ENCODE measurements around the gene ITGAV.
"Not testable (repeated sequence)": the region's sequence is repeated elsewhere in the genome, so short reads cannot be mapped to it uniquely, and the experiment has no call there.

The ITGAV gene

GRCh38 chr2:186558512-186559276, 31.2 kb upstream of the ITGAV start:
- Histone ChIP-seq H3K27ac (ENCODE audit: low read depth, low read length, severe bottlenecking) (no peak overlapping the region), H3K4me3 (ENCODE audit: extremely low read depth, insufficient read depth, low read length, poor library complexity, severe bottlenecking) (no peak overlapping the region), H3K4me1 (ENCODE audit: control insufficient read depth, insufficient read depth, low read length, poor library complexity, severe bottlenecking) (peaks cover 41% of the 10 kb centered on the region), H3K9me3 (ENCODE audit: control insufficient read depth, low read length) (peaks cover 6% of the 10 kb centered on the region), H3K36me3 (ENCODE audit: control insufficient read depth, insufficient read depth, low read length) (no peaks in the 10 kb centered on the region)
- WGBS, 2 experiments (ENCODE audit: insufficient coverage in 2 of 2), result 92 to 100% methylated on average over 1 of the region's 2 CpGs

DNA sequence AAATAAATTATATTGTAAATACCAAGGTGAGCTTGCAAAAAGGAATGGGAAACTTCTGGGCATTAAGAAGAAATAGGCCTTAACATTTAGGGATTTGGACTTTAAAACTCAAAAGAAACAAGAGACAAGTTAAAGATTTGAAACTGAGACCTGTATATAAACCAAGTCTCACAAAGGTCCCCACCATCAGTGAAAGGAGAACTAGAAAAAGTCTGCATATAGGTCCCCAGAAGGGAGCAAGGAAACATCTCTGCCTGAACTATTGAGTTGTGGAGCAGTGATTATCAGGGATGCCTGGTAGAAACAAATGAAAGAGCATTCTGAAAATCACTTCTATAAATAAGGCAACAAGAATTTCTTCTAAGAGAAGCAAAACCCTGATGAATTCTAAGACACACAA, 30.5 kb upstream of the ITGAV start:
- no peak overlapping the region for H3K4me3 ChIP-seq (ENCODE audit: extremely low read depth, insufficient read depth, low read length, poor library complexity, severe bottlenecking)
- no peaks in the 10 kb centered on the region for H3K36me3 ChIP-seq (ENCODE audit: control insufficient read depth, insufficient read depth, low read length)
- no peak overlapping the region for H3K27ac ChIP-seq (ENCODE audit: low read depth, low read length, severe bottlenecking)
- peaks cover 38% of the 10 kb centered on the region for H3K4me1 ChIP-seq (ENCODE audit: control insufficient read depth, insufficient read depth, low read length, poor library complexity, severe bottlenecking)
- peaks cover 6% of the 10 kb centered on the region for H3K9me3 ChIP-seq (ENCODE audit: control insufficient read depth, low read length)

GRCh38 chr2:186559848-186560247, 30.0 kb upstream of the ITGAV start:
- no peak overlapping the region for H3K4me3 ChIP-seq (ENCODE audit: extremely low read depth, insufficient read depth, low read length, poor library complexity, severe bottlenecking)
- H3K27ac ChIP-seq (ENCODE audit: low read depth, low read length, severe bottlenecking), result no peak overlapping the region
- 100% methylated on average over 1 of the region's 3 CpGs; no CpG with 5 or more reads in 1 of the 2 experiments for WGBS, 2 experiments (ENCODE audit: insufficient coverage in 2 of 2)
- peaks cover 33% of the 10 kb centered on the region for H3K4me1 ChIP-seq (ENCODE audit: control insufficient read depth, insufficient read depth, low read length, poor library complexity, severe bottlenecking)
- H3K9me3 ChIP-seq (ENCODE audit: control insufficient read depth, low read length), result peaks cover 6% of the 10 kb centered on the region
- H3K36me3 ChIP-seq (ENCODE audit: control insufficient read depth, insufficient read depth, low read length), result no peaks in the 10 kb centered on the region

- H3K36me3 ChIP-seq (ENCODE audit: control insufficient read depth, insufficient read depth, low read length), result no peaks in the 10 kb centered on the region
- peaks cover 7% of the 10 kb centered on the region for H3K9me3 ChIP-seq (ENCODE audit: control insufficient read depth, low read length)
- peaks cover 29% of the 10 kb centered on the region for H3K4me1 ChIP-seq (ENCODE audit: control insufficient read depth, insufficient read depth, low read length, poor library complexity, severe bottlenecking)
- peak overlapping the region; percentile 91 for H3K27ac ChIP-seq (ENCODE audit: low read depth, low read length, severe bottlenecking)
- WGBS, 2 experiments (ENCODE audit: insufficient coverage in 2 of 2), result 89 to 100% methylated on average over 1 of the region's 3 CpGs
- H3K4me3 ChIP-seq (ENCODE audit: extremely low read depth, insufficient read depth, low read length, poor library complexity, severe bottlenecking), result no peak overlapping the region
These were observed 29.6 kb upstream of the ITGAV start for GRCh38 chr2:186560254-186560653.

DNA sequence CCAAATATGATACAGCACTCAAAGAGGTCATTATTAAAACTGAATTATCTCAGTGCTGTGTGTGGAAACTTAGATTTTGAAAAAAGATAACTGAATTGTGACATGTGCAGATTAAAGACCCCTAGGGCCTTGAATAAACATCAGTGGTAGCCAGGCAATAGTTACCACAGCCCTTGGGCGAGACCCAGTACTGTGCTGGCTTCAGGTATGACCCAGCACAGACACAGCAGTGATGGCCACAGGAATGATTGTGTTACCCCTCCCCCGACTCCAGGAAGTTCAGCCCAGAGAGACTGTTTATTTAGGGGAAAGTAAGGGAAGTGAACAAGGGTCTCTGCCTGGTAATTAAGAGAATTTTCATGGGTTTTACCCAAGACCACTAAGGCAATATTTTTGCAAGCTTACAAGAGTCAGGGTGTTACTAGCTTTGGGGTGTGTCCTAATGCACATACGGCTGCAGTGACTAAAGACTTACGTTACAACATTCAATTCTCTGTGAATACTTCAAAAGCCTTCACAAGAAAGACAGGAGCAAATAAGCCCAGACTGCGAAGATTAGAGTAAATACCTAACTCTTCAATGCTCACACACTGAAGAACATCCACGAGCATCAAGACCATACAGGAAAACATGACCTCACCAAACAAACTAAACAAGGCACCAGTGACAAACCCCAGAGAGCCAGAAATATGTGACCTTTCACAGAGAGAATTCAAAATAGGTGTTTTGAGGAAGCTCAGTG, 28.2 kb upstream of the ITGAV start:
- Histone ChIP-seq H3K36me3 (ENCODE audit: control insufficient read depth, insufficient read depth, low read length) (no peaks in the 10 kb centered on the region), H3K4me3 (ENCODE audit: extremely low read depth, insufficient read depth, low read length, poor library complexity, severe bottlenecking) (no peak overlapping the region), H3K9me3 (ENCODE audit: control insufficient read depth, low read length) (peaks cover 11% of the 10 kb centered on the region), H3K4me1 (ENCODE audit: control insufficient read depth, insufficient read depth, low read length, poor library complexity, severe bottlenecking) (peaks cover 23% of the 10 kb centered on the region), H3K27ac (ENCODE audit: low read depth, low read length, severe bottlenecking) (peak overlapping the region; percentile 91)
- 71 to 75% methylated on average over 3 to 5 of the region's 6 CpGs for WGBS, 2 experiments (ENCODE audit: insufficient coverage in 2 of 2)

- Histone ChIP-seq H3K9me3 (ENCODE audit: control insufficient read depth, low read length) (peaks cover 11% of the 10 kb centered on the region), H3K4me3 (ENCODE audit: extremely low read depth, insufficient read depth, low read length, poor library complexity, severe bottlenecking) (no peak overlapping the region), H3K27ac (ENCODE audit: low read depth, low read length, severe bottlenecking) (peak overlapping the region; percentile 91), H3K36me3 (ENCODE audit: control insufficient read depth, insufficient read depth, low read length) (no peaks in the 10 kb centered on the region), H3K4me1 (ENCODE audit: control insufficient read depth, insufficient read depth, low read length, poor library complexity, severe bottlenecking) (peaks cover 23% of the 10 kb centered on the region)
- 75 to 92% methylated on average over 1 of the region's 1 CpG for WGBS, 2 experiments (ENCODE audit: insufficient coverage in 2 of 2)
These were observed 27.7 kb upstream of the ITGAV start for GRCh38 chr2:186562209-186562578.

- Histone ChIP-seq H3K4me1 (ENCODE audit: control insufficient read depth, insufficient read depth, low read length, poor library complexity, severe bottlenecking) (peaks cover 13% of the 10 kb centered on the region), H3K9me3 (ENCODE audit: control insufficient read depth, low read length) (peaks cover 12% of the 10 kb centered on the region)
- 86% methylated on average over 1 of the region's 1 CpG; no CpG with 5 or more reads in 1 of the 2 experiments for WGBS, 2 experiments (ENCODE audit: insufficient coverage in 2 of 2)
- not testable (repeated sequence) for H3K36me3 ChIP-seq (ENCODE audit: control insufficient read depth, insufficient read depth, low read length); H3K27ac ChIP-seq (ENCODE audit: low read depth, low read length, severe bottlenecking); H3K4me3 ChIP-seq (ENCODE audit: extremely low read depth, insufficient read depth, low read length, poor library complexity, severe bottlenecking)
These were observed 21.3 kb upstream of the ITGAV start for GRCh38 chr2:186568600-186568999.

- H3K9me3 ChIP-seq (ENCODE audit: control insufficient read depth, low read length), result peaks cover 12% of the 10 kb centered on the region
- WGBS, 2 experiments (ENCODE audit: insufficient coverage in 2 of 2), result 100% methylated on average over 1 of the region's 1 CpG; no CpG with 5 or more reads in 1 of the 2 experiments
These were observed 20.7 kb upstream of the ITGAV start for GRCh38 chr2:186569127-186569526.

DNA sequence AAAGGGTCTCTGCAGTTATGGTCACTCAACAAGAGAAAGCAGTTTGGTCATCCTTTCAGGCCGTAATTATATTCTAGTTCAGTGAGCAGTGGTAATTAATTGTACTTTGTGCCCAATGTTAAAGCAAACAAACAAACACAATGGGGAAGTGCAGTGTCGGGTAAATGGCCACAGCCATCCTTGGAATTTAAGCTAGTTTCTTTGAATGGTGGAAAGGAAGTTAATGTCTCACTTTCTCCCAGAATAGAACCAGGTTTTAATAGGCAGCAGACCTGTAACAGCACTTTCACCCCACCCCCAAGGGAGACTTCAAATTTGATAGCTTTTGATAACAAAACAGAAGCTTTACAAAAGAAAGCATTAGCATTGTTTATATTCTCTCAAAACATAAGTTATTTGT, 20.0 kb upstream of the ITGAV start:
- no peak overlapping the region for H3K4me3 ChIP-seq (ENCODE audit: extremely low read depth, insufficient read depth, low read length, poor library complexity, severe bottlenecking)
- 40 to 52% methylated on average over 1 to 2 of the region's 2 CpGs for WGBS, 2 experiments (ENCODE audit: insufficient coverage in 2 of 2)
- peaks cover 16% of the 10 kb centered on the region for H3K4me1 ChIP-seq (ENCODE audit: control insufficient read depth, insufficient read depth, low read length, poor library complexity, severe bottlenecking)
- H3K36me3 ChIP-seq (ENCODE audit: control insufficient read depth, insufficient read depth, low read length), result no peaks in the 10 kb centered on the region
- H3K27ac ChIP-seq (ENCODE audit: low read depth, low read length, severe bottlenecking), result peak overlapping the region; percentile 86
- peaks cover 12% of the 10 kb centered on the region for H3K9me3 ChIP-seq (ENCODE audit: control insufficient read depth, low read length)

More at GRCh38 chr2:186569127-186569526, 20.7 kb upstream of the ITGAV start:
- not testable (repeated sequence) for H3K36me3 ChIP-seq (ENCODE audit: control insufficient read depth, insufficient read depth, low read length); H3K4me3 ChIP-seq (ENCODE audit: extremely low read depth, insufficient read depth, low read length, poor library complexity, severe bottlenecking); H3K27ac ChIP-seq (ENCODE audit: low read depth, low read length, severe bottlenecking)
- peaks cover 13% of the 10 kb centered on the region for H3K4me1 ChIP-seq (ENCODE audit: control insufficient read depth, insufficient read depth, low read length, poor library complexity, severe bottlenecking)

- Histone ChIP-seq H3K27ac (ENCODE audit: low read depth, low read length, severe bottlenecking) (peak overlapping the region; percentile 86), H3K9me3 (ENCODE audit: control insufficient read depth, low read length) (peaks cover 7% of the 10 kb centered on the region), H3K4me3 (ENCODE audit: extremely low read depth, insufficient read depth, low read length, poor library complexity, severe bottlenecking) (no peak overlapping the region), H3K36me3 (ENCODE audit: control insufficient read depth, insufficient read depth, low read length) (no peaks in the 10 kb centered on the region), H3K4me1 (ENCODE audit: control insufficient read depth, insufficient read depth, low read length, poor library complexity, severe bottlenecking) (peaks cover 19% of the 10 kb centered on the region)
- 58% methylated on average over 2 of the region's 5 CpGs; no CpG with 5 or more reads in 1 of the 2 experiments for WGBS, 2 experiments (ENCODE audit: insufficient coverage in 2 of 2)
These were observed 19.3 kb upstream of the ITGAV start for GRCh38 chr2:186570604-186571003.

DNA sequence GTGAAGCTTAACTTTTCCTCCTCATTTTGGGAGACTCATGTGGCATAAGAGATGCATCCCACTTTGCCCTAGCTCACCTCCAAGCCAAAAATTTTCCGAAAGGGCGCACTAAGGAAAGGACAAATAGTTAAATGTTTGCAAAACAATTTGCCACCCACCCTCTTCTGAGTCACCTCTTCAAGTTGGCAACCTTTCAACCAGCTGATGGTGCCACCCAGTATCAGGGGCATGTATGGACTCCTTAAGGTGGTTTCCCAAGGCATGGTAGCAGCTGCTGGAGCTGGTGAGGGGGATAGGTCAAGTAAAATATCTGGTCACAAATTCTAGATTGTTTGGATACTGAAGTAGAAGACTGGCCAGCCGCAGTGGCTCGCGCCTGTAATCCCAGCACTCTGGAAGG, 17.2 kb upstream of the ITGAV start:
- 78 to 85% methylated on average over 3 of the region's 5 CpGs for WGBS, 2 experiments (ENCODE audit: insufficient coverage in 2 of 2)
- Histone ChIP-seq H3K27ac (ENCODE audit: low read depth, low read length, severe bottlenecking) (no peak overlapping the region), H3K4me1 (ENCODE audit: control insufficient read depth, insufficient read depth, low read length, poor library complexity, severe bottlenecking) (peaks cover 30% of the 10 kb centered on the region), H3K9me3 (ENCODE audit: control insufficient read depth, low read length) (peaks cover 4% of the 10 kb centered on the region), H3K36me3 (ENCODE audit: control insufficient read depth, insufficient read depth, low read length) (no peaks in the 10 kb centered on the region), H3K4me3 (ENCODE audit: extremely low read depth, insufficient read depth, low read length, poor library complexity, severe bottlenecking) (no peak overlapping the region)

All from mesodermal cell (in vitro differentiated cells).